AG09319 (cell line): Measurements from ENCODE around the gene SNRPB2.
A peak's percentile ranks its signal among the peaks of the same experiment; 100 is the strongest.

ENCODE experiments used
- DNase-seq: peaks from one replicate; pipeline ENCODE4 v3.0.0-alpha.2; 2010; ENCODE audit warnings: low read depth; ENCODE audit errors: extremely low read depth
- CTCF ChIP-seq: IDR thresholded peaks from 2 replicates; pipeline ENCODE4 v1.5.1; 2011; ENCODE audit warnings: low read depth, mild to moderate bottlenecking, inconsistent platforms, low read length, moderate library complexity

SNRPB2 gene

GRCh38 chr20:16729565-16730460 lies at the start of gene SNRPB2:
Gene SNRPB2 (plus strand): TSS chr20:16730026. CDS start chr20:16731703, 1,677 bp downstream.
- TF ChIP-seq CTCF, result no peak
- peak; percentile 89 for DNase-seq

- DNase-seq, result no peak
- TF ChIP-seq CTCF, result no peak
Measured at GRCh38 chr20:16684416-16684815, 45.4 kb upstream of the SNRPB2 start.

GRCh38 chr20:16689906-16690305 lies 39.9 kb upstream of the SNRPB2 start:
- no peak for TF ChIP-seq CTCF
- no peak for DNase-seq

- TF ChIP-seq CTCF, result no peak
- DNase-seq, result no peak
Measured at GRCh38 chr20:16691381-16691780, 38.4 kb upstream of the SNRPB2 start.

- TF ChIP-seq CTCF, result no peak
- DNase-seq, result no peak
Measured at GRCh38 chr20:16692009-16692408, 37.8 kb upstream of the SNRPB2 start.

GRCh38 chr20:16692442-16692841 lies 37.4 kb upstream of the SNRPB2 start:
- no peak for DNase-seq
- TF ChIP-seq CTCF, result no peak

- no peak for DNase-seq
- TF ChIP-seq CTCF, result no peak
Measured at GRCh38 chr20:16693278-16693677, 36.5 kb upstream of the SNRPB2 start.
